ENCODE results near the gene MARCHF3.

MARCHF3 gene

DNA sequence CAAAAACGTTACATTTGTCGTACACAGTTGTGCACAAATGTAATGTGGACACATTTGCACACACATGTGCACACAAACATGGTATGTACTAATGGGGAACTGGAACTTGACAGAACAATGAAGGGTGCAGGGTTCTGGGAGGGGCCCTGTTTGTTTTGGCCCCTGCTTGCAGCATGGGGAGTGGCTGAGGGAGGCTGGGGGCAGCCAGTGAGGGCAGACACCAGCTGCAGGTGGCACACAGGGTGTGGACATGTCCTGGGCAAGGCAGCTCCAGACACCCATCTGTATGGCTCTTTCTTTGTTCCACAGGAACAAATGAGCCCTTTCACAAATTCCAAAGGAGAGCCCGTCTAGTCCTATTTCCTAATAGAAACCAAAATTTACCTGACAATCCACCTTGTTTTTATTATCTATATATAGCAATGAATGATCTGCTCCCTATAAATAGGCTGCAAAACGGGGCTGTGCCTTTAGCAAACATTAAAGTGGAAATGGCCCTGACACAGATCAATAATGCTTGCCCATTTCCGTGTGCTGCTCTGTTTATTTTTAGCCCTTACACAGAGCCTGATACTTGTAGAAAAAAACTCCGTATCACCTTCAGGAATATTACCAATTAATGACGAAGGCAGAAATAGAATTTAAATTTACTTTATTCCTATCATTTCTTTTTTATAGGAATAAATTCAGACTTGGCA lies 26.4 kb downstream of the MARCHF3 start:
- DNase-seq (ENCODE audit: low read depth, low spot score) = no peak
- H3K36me3 ChIP-seq (ENCODE audit: insufficient read depth, low read length) = no peaks in the 10 kb centered on the region
- H3K9me3 ChIP-seq (ENCODE audit: low read depth, low read length) = no peaks in the 10 kb centered on the region

DNA sequence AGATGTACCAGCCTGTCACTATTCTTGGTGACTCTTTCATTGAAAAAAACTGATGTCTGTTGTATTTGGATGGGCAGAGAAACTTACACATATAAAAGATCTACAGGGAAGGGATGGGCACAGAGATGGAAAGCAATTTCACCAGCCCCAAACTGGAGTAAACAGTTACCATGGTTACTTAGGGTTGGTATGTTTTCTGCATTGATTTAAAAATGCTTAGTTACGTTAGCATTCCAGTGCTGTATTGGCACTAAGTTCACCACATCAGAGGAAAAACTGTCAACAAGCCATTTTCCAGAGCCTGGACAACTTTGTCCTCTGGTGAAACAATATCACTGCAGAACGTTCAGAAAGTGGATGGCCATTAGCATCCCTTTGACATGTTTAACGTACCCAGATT lies 28.0 kb downstream of the MARCHF3 start:
- H3K9me3 ChIP-seq (ENCODE audit: low read depth, low read length) = no peaks in the 10 kb centered on the region
- DNase-seq (ENCODE audit: low read depth, low spot score) = no peak
- no peaks in the 10 kb centered on the region for H3K36me3 ChIP-seq (ENCODE audit: insufficient read depth, low read length)
- no peak overlapping the region for H3K9ac ChIP-seq (ENCODE audit: insufficient read length)
- TF ChIP-seq POLR2AphosphoS5 (IDR thresholded peaks at IDR 0.05; ENCODE audit: borderline replicate concordance, low read depth, low read length) = no peak
- no peak for TF ChIP-seq FOXP2 (optimal IDR thresholded peaks at IDR 0.05; ENCODE audit: control extremely low read depth, extremely low read length, insufficient read depth)
- TF ChIP-seq EZH2 (IDR thresholded peaks at IDR 0.05) = no peak
- no peak overlapping the region for H3K4me3 ChIP-seq
- no peak overlapping the region for H3K27ac ChIP-seq

More for the DNA sequence above, 26.4 kb downstream of the MARCHF3 start:
- no peak overlapping the region for H3K9ac ChIP-seq (ENCODE audit: insufficient read length)
- H3K27ac ChIP-seq = no peak overlapping the region
- TF ChIP-seq POLR2AphosphoS5 (IDR thresholded peaks at IDR 0.05; ENCODE audit: borderline replicate concordance, low read depth, low read length) = no peak
- TF ChIP-seq EZH2 (IDR thresholded peaks at IDR 0.05) = no peak
- no peak for TF ChIP-seq FOXP2 (optimal IDR thresholded peaks at IDR 0.05; ENCODE audit: control extremely low read depth, extremely low read length, insufficient read depth)
- no peak overlapping the region for H3K4me3 ChIP-seq

DNA sequence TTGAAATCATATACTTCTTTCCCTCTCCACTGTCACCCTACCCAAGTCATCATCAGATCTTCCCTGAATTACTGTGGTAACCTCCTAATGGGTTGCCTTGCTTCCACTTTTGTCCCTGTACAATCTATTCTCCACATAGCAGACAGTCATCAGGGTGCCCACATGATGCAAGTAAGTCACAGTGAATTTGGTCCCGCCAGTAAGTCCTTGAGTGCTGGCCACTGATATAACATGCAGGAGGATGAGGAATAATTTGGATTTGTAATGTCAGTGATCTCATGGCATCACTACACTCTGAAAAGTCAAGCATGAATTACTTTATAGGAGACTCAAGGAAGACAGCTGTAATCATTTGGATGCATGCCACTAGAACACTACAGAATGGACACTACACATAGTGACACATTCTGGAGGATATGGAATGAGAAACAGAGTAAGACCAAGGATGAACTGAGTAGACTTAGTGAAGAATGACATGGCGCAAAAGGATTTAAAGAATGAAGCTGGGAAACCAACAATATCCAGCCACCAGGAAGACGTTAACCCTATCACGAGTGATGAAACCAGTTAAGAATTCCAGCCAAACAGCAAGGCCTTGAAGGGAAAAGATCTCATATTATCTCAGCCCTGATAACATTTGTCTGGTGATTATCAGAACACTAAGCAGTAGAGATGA lies 28.6 kb downstream of the MARCHF3 start:
- TF ChIP-seq EZH2 (IDR thresholded peaks at IDR 0.05) = no peak
- no peak for TF ChIP-seq POLR2AphosphoS5 (IDR thresholded peaks at IDR 0.05; ENCODE audit: borderline replicate concordance, low read depth, low read length)
- no peak for TF ChIP-seq FOXP2 (optimal IDR thresholded peaks at IDR 0.05; ENCODE audit: control extremely low read depth, extremely low read length, insufficient read depth)
- Histone ChIP-seq H3K36me3 (ENCODE audit: insufficient read depth, low read length) (no peaks in the 10 kb centered on the region), H3K4me3 (no peak overlapping the region), H3K27ac (no peak overlapping the region), H3K9ac (ENCODE audit: insufficient read length) (no peak overlapping the region), H3K9me3 (ENCODE audit: low read depth, low read length) (no peaks in the 10 kb centered on the region)
- no peak for DNase-seq (ENCODE audit: low read depth, low spot score)

DNA sequence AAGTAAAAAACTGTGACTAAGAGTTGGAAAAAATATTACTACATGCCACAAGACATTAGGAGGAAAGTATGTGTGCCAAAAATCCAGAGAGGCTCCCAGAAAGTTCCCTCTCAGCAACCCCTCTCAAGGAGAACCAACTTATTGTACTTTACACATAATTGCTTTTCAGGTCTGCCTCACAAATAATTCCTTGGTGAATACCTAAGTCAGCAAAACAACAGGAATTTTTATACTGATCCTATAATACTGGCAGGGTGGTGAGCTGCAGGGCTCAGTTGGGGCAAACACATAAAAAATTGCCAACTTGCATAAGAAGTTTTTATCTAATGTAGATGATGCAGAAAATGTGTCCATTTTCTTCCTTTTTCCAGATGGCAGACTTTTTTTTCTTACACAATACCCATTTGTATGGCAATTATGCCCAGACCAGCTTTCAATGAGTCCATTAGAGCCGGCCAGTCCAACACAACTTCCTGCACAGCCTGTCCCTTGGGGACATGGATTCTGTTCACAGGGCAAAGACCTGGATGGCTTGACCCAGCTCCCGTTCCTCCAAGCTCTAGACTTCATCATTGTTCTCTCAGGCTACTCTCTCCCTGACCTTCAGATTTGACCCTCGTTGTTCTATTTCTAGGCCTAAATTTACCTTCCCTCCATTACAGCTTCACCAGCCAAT lies 31.3 kb downstream of the MARCHF3 start:
- Histone ChIP-seq H3K9ac (ENCODE audit: insufficient read length) (no peak overlapping the region), H3K4me3 (no peak overlapping the region), H3K9me3 (ENCODE audit: low read depth, low read length) (no peaks in the 10 kb centered on the region), H3K36me3 (ENCODE audit: insufficient read depth, low read length) (no peaks in the 10 kb centered on the region), H3K27ac (no peak overlapping the region)
- TF ChIP-seq EZH2 (IDR thresholded peaks at IDR 0.05) (no peak), POLR2AphosphoS5 (IDR thresholded peaks at IDR 0.05; ENCODE audit: borderline replicate concordance, low read depth, low read length) (no peak), FOXP2 (optimal IDR thresholded peaks at IDR 0.05; ENCODE audit: control extremely low read depth, extremely low read length, insufficient read depth) (no peak)
- no peak for DNase-seq (ENCODE audit: low read depth, low spot score)

DNA sequence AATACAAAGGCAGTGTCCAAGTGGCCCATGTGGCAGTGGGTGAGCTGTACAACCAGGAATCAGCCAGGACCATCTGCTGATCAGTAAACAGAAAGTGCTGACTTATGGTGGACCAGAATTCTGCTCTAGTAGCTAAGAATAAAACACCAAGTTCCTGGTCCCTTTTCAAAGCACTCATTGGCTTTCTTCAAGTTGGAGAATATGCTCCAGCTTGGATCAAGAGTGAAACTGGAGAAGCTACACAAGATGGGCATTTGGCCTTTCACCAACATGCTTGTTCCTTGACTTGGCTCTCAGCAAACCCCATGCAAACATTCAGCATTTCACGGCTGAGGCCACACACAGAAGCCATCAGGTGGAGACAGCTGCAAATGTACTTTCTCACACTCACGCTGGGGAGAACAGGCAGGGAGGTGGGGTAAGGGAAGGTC lies 32.1 kb downstream of the MARCHF3 start:
- DNase-seq (ENCODE audit: low read depth, low spot score) = no peak

DNA sequence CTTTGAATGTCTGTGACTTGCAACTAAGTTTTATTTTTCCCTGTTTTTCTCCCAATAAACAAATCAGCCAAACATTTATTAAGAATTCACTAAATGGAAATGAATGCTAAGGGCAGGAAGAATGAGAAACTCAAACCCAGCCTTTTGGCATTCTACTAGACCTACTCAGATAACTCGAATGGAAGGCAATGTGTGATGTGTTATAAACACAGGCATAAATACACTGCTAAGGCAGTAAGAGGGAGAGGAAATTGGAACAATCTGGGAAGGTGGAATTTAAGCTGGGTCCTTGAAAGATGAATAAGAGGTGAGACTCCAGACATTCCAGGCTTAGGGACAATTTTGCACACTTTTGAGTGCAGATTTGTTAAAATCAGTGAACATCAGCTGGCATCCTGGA lies 34.7 kb downstream of the MARCHF3 start:
- no peak for DNase-seq (ENCODE audit: low read depth, low spot score)
- H3K9ac ChIP-seq (ENCODE audit: insufficient read length) = no peak overlapping the region
- H3K27ac ChIP-seq = no peak overlapping the region
- H3K9me3 ChIP-seq (ENCODE audit: low read depth, low read length) = no peaks in the 10 kb centered on the region
- no peak for TF ChIP-seq FOXP2 (optimal IDR thresholded peaks at IDR 0.05; ENCODE audit: control extremely low read depth, extremely low read length, insufficient read depth)
- no peak for TF ChIP-seq EZH2 (IDR thresholded peaks at IDR 0.05)
- no peak for TF ChIP-seq POLR2AphosphoS5 (IDR thresholded peaks at IDR 0.05; ENCODE audit: borderline replicate concordance, low read depth, low read length)
- H3K4me3 ChIP-seq = no peak overlapping the region
- H3K36me3 ChIP-seq (ENCODE audit: insufficient read depth, low read length) = no peaks in the 10 kb centered on the region

More for the DNA sequence above, 32.1 kb downstream of the MARCHF3 start:
- Histone ChIP-seq H3K27ac (no peak overlapping the region), H3K36me3 (ENCODE audit: insufficient read depth, low read length) (no peaks in the 10 kb centered on the region), H3K4me3 (no peak overlapping the region), H3K9me3 (ENCODE audit: low read depth, low read length) (no peaks in the 10 kb centered on the region), H3K9ac (ENCODE audit: insufficient read length) (no peak overlapping the region)
- TF ChIP-seq FOXP2 (optimal IDR thresholded peaks at IDR 0.05; ENCODE audit: control extremely low read depth, extremely low read length, insufficient read depth) = no peak
- no peak for TF ChIP-seq POLR2AphosphoS5 (IDR thresholded peaks at IDR 0.05; ENCODE audit: borderline replicate concordance, low read depth, low read length)
- no peak for TF ChIP-seq EZH2 (IDR thresholded peaks at IDR 0.05)

DNA sequence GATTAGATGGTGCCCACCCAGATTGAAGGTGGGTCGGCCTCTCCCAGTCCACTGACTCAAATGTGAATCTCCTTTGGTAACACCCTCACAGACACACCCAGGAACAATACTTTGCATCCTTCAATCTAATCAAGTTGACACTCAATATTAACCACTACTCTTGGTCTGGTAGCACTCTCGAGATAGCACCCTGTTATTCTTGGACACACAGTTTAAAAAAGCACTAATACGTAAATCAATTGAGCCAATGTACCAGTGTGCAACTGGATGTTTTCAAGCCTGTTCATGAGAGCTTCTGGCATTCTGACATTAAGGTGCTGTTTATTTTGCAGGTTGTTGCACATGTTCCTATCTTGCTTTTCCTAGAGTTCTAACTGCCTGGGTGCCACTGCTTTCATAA lies 35.3 kb downstream of the MARCHF3 start:
- Histone ChIP-seq H3K9me3 (ENCODE audit: low read depth, low read length) (no peaks in the 10 kb centered on the region), H3K9ac (ENCODE audit: insufficient read length) (no peak overlapping the region), H3K36me3 (ENCODE audit: insufficient read depth, low read length) (no peaks in the 10 kb centered on the region), H3K27ac (no peak overlapping the region), H3K4me3 (no peak overlapping the region)
- no peak for DNase-seq (ENCODE audit: low read depth, low spot score)
- TF ChIP-seq POLR2AphosphoS5 (IDR thresholded peaks at IDR 0.05; ENCODE audit: borderline replicate concordance, low read depth, low read length) = no peak
- TF ChIP-seq EZH2 (IDR thresholded peaks at IDR 0.05) = no peak
- TF ChIP-seq FOXP2 (optimal IDR thresholded peaks at IDR 0.05; ENCODE audit: control extremely low read depth, extremely low read length, insufficient read depth) = no peak

DNA sequence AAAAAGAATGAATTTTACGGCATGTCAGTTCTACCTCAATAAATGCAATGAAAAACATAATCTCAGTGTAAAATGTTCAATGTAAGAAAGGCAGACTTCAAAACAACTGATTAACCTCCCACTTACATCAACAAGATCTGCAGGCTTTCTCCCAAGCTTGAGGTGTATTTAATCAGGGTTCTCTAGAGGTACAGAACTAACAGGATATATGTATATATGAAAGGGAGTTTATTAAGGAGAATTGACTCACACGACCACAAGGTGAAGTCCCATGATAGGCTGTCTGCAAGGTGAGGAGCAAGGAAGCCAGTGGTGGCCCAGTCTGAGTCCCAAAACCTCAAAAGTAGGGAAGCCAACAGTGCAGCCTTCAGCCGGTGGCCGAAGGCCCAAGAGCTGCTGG lies 35.9 kb downstream of the MARCHF3 start:
- Histone ChIP-seq H3K36me3 (ENCODE audit: insufficient read depth, low read length) (no peaks in the 10 kb centered on the region), H3K4me3 (no peak overlapping the region), H3K9ac (ENCODE audit: insufficient read length) (no peak overlapping the region), H3K9me3 (ENCODE audit: low read depth, low read length) (no peaks in the 10 kb centered on the region), H3K27ac (no peak overlapping the region)
- no peak for DNase-seq (ENCODE audit: low read depth, low spot score)
- no peak for TF ChIP-seq FOXP2 (optimal IDR thresholded peaks at IDR 0.05; ENCODE audit: control extremely low read depth, extremely low read length, insufficient read depth)
- no peak for TF ChIP-seq EZH2 (IDR thresholded peaks at IDR 0.05)
- no peak for TF ChIP-seq POLR2AphosphoS5 (IDR thresholded peaks at IDR 0.05; ENCODE audit: borderline replicate concordance, low read depth, low read length)

All from SK-N-MC (cell line).